MM.1S (cell line): ENCODE results near the gene TES.
A peak's percentile ranks its signal among the peaks of the same experiment; 100 is the strongest.

Source experiments
- DNase-seq: peaks from one replicate; pipeline ENCODE4 v3.0.0-alpha.2; 2015
- H2AFZ ChIP-seq: fragments of 300-600 bp; sonication (generic); 2 replicates; pipeline ENCODE4 v1.6.0; 2016; ENCODE audit warnings: antibody characterized with exemption, low read length
- H3F3A ChIP-seq: fragments of 300-600 bp; sonication (generic); 2 replicates; pipeline ENCODE4 v1.6.1; 2016; ENCODE audit warnings: mild to moderate bottlenecking, antibody characterized with exemption, low read length, moderate library complexity, mixed read lengths; ENCODE audit not compliant: insufficient read depth
- H3K27ac ChIP-seq: fragments of 300-600 bp; sonication (generic); 2 replicates; pipeline ENCODE4 v1.5.1; 2016; ENCODE audit warnings: mild to moderate bottlenecking, low read length
- H3K27me3 ChIP-seq: fragments of 300-600 bp; sonication (generic); replicated peaks from 2 replicates; pipeline ENCODE4 v1.6.0; 2016; ENCODE audit warnings: low read length; ENCODE audit not compliant: insufficient read depth
- H3K36me3 ChIP-seq: fragments of 300-600 bp; sonication (generic); replicated peaks from 2 replicates; pipeline ENCODE4 v1.6.1; 2016; ENCODE audit warnings: mild to moderate bottlenecking, low read length, mixed read lengths; ENCODE audit not compliant: insufficient read depth
- H3K4me1 ChIP-seq: fragments of 300-600 bp; sonication (generic); 2 replicates; pipeline ENCODE4 v1.6.1; 2016; ENCODE audit warnings: low read length, mixed read lengths
- H3K4me2 ChIP-seq: fragments of 300-600 bp; sonication (generic); 2 replicates; pipeline ENCODE4 v1.6.0; 2016; ENCODE audit warnings: low read depth, low read length
- H3K4me3 ChIP-seq: fragments of 300-600 bp; sonication (generic); 2 replicates; pipeline ENCODE4 v1.5.1; 2016; ENCODE audit warnings: low read length, mixed read lengths
- H3K79me2 ChIP-seq: fragments of 300-600 bp; sonication (generic); 2 replicates; pipeline ENCODE4 v1.6.1; 2016; ENCODE audit warnings: mixed run types, low read length, mixed read lengths
- H3K9ac ChIP-seq: fragments of 300-600 bp; sonication (generic); 2 replicates; pipeline ENCODE4 v1.6.1; 2016; ENCODE audit warnings: low read length, mixed read lengths
- H3K9me2 ChIP-seq: fragments of 300-600 bp; sonication (generic); replicated peaks from 2 replicates; pipeline ENCODE4 v1.6.1; 2016; ENCODE audit warnings: mild to moderate bottlenecking, low read length, mixed read lengths; ENCODE audit not compliant: insufficient read depth
- H3K9me3 ChIP-seq: fragments of 300-600 bp; sonication (generic); replicated peaks from 2 replicates; pipeline ENCODE4 v1.6.1; 2016; ENCODE audit warnings: mild to moderate bottlenecking, low read length, mixed read lengths; ENCODE audit not compliant: insufficient read depth
- H4K20me1 ChIP-seq: fragments of 300-600 bp; sonication (generic); 2 replicates; pipeline ENCODE4 v1.6.1; 2016; ENCODE audit warnings: mild to moderate bottlenecking, low read length, moderate library complexity, mixed read lengths; ENCODE audit not compliant: insufficient read depth
- CTCF ChIP-seq: fragments of 300-600 bp; sonication (generic); IDR thresholded peaks from 2 replicates; pipeline ENCODE4 v1.5.1; 2016; ENCODE audit warnings: antibody characterized with exemption, low read length, mixed read lengths
- EZH2 ChIP-seq: fragments of 300-600 bp; sonication (generic); optimal IDR thresholded peaks from 2 replicates; pipeline ENCODE3; 2017; ENCODE audit warnings: low read depth, mild to moderate bottlenecking, antibody characterized with exemption, low read length, mixed read lengths
- EZH2phosphoT487 ChIP-seq: fragments of 300-600 bp; sonication (generic); IDR thresholded peaks from 2 replicates; pipeline ENCODE4 v1.6.1; 2018; ENCODE audit warnings: antibody characterized with exemption, low read length

The TES gene

GRCh38 chr7:116162992-116163391 lies 47.3 kb upstream of the TES start:
- Histone ChIP-seq H3K9me3 (no peaks in the 10 kb centered on the region), H3K9ac (no peak overlapping the region), H3K4me1 (peaks cover 25% of the 10 kb centered on the region), H3K9me2 (no peaks in the 10 kb centered on the region), H3K4me2 (no peak overlapping the region), H3K36me3 (no peaks in the 10 kb centered on the region), H3K27me3 (no peaks in the 10 kb centered on the region), H2AFZ (no peak overlapping the region), H3K27ac (no peak overlapping the region), H3K79me2 (no peaks in the 10 kb centered on the region), H3F3A (no peaks in the 10 kb centered on the region), H4K20me1 (no peaks in the 10 kb centered on the region), H3K4me3 (no peak overlapping the region)
- DNase-seq = no peak
- TF ChIP-seq EZH2phosphoT487 = no peak
- TF ChIP-seq CTCF = peak; percentile 41
- no peak for TF ChIP-seq EZH2

GRCh38 chr7:116164552-116165306 lies 45.6 kb upstream of the TES start:
- Histone ChIP-seq H3K9me2 (no peaks in the 10 kb centered on the region), H3K4me1 (peaks cover 31% of the 10 kb centered on the region), H3K27ac (no peak overlapping the region), H3K36me3 (no peaks in the 10 kb centered on the region), H3K27me3 (no peaks in the 10 kb centered on the region), H3K79me2 (no peaks in the 10 kb centered on the region), H3K9me3 (no peaks in the 10 kb centered on the region), H3K9ac (no peak overlapping the region), H3F3A (no peaks in the 10 kb centered on the region), H2AFZ (no peak overlapping the region), H3K4me2 (no peak overlapping the region), H3K4me3 (no peak overlapping the region), H4K20me1 (no peaks in the 10 kb centered on the region)
- no peak for DNase-seq
- TF ChIP-seq EZH2phosphoT487 (no peak), CTCF (no peak), EZH2 (no peak)

GRCh38 chr7:116165717-116166116 lies 44.6 kb upstream of the TES start:
- H2AFZ ChIP-seq = no peak overlapping the region
- H3K27ac ChIP-seq = no peak overlapping the region
- H3K9ac ChIP-seq = no peak overlapping the region
- DNase-seq = no peak
- H3K4me2 ChIP-seq = no peak overlapping the region
- H3K79me2 ChIP-seq = no peaks in the 10 kb centered on the region
- no peaks in the 10 kb centered on the region for H3K9me2 ChIP-seq
- H3K36me3 ChIP-seq = no peaks in the 10 kb centered on the region
- H4K20me1 ChIP-seq = no peaks in the 10 kb centered on the region
- peaks cover 31% of the 10 kb centered on the region for H3K4me1 ChIP-seq
- no peaks in the 10 kb centered on the region for H3K9me3 ChIP-seq
- H3F3A ChIP-seq = no peaks in the 10 kb centered on the region
- no peak for TF ChIP-seq EZH2phosphoT487
- no peak for TF ChIP-seq EZH2
- H3K4me3 ChIP-seq = no peak overlapping the region
- H3K27me3 ChIP-seq = no peaks in the 10 kb centered on the region

GRCh38 chr7:116166156-116166555 lies 44.2 kb upstream of the TES start:
- Histone ChIP-seq H3K4me2 (no peak overlapping the region), H3K27ac (no peak overlapping the region), H3K79me2 (no peaks in the 10 kb centered on the region), H3K9ac (no peak overlapping the region), H4K20me1 (no peaks in the 10 kb centered on the region), H3K27me3 (no peaks in the 10 kb centered on the region), H3K9me2 (no peaks in the 10 kb centered on the region), H2AFZ (no peak overlapping the region), H3K9me3 (no peaks in the 10 kb centered on the region), H3K4me1 (peaks cover 31% of the 10 kb centered on the region), H3F3A (no peaks in the 10 kb centered on the region), H3K4me3 (no peak overlapping the region), H3K36me3 (no peaks in the 10 kb centered on the region)
- DNase-seq = no peak
- no peak for TF ChIP-seq CTCF
- no peak for TF ChIP-seq EZH2phosphoT487
- TF ChIP-seq EZH2 = no peak
